ENCODE data around the gene CDADC1. TPM values are rescaled to one million over a fixed set of nuclear protein-coding genes. Genes with fewer than 3 reads are reported as not detected.
A peak's percentile ranks its signal among the peaks of the same experiment; 100 is the strongest.

Gene CDADC1
- total and polyA plus RNA-seq, 2 of the 13 experiments (the other 11 are each of a cell fraction or from before 2014, with no cell fraction given): 2.4 to 9.0 TPM

DNA sequence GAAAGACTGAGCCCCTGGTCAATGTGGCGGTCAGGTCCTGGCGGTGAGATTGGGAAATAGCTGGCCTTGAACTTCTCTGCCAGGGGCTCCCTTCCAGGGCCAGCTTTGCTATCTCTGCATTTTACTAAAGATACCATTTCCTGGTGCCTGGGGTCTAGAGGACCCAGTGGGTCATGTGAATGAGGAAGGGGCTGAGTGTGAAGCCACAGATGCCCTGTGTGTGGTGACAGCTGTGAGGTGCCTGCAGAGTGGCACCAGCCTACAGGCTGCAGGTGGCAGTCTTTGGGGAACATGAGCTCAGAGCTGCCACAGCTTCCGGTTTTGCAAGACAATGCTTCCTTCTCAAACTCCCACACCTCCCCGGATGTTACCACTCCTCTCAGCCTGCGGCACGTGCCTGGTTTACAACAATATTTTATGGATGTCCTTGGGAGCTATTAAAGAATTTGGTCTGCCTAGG, 32.8 kb upstream of the CDADC1 start (continued):
- TF ChIP-seq, protein P1, sequence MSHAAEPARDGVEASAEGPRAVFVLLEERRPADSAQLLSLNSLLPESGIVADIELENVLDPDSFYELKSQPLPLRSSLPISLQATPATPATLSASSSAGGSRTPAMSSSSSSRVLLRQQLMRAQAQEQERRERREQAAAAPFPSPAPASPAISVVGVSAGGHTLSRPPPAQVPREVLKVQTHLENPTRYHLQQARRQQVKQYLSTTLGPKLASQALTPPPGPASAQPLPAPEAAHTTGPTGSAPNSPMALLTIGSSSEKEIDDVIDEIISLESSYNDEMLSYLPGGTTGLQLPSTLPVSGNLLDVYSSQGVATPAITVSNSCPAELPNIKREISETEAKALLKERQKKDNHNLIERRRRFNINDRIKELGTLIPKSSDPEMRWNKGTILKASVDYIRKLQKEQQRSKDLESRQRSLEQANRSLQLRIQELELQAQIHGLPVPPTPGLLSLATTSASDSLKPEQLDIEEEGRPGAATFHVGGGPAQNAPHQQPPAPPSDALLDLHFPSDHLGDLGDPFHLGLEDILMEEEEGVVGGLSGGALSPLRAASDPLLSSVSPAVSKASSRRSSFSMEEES (CRISPR knock-in tag; IDR thresholded peaks at IDR 0.05): peak; percentile 42
- TF ChIP-seq ZFP90 (CRISPR knock-in tag; IDR thresholded peaks at IDR 0.05; ENCODE audit: borderline replicate concordance) (0 out of 2 replicates have a peak, but pooled peaks have one; percentile 41), ZNF260 (CRISPR knock-in tag; IDR thresholded peaks at IDR 0.05; ENCODE audit: borderline replicate concordance, low read depth) (no peak), NR2F6 (IDR thresholded peaks at IDR 0.05) (0 out of 2 replicates have a peak, but pooled peaks have one; percentile 31), NR2F6 (CRISPR knock-in tag; IDR thresholded peaks at IDR 0.05) (peak; percentile 24; the same call in 1 of the 2 replicates), ZBTB3 (CRISPR knock-in tag; IDR thresholded peaks at IDR 0.05; ENCODE audit: borderline replicate concordance, low read depth) (no peak), NFKB2 (CRISPR knock-in tag; IDR thresholded peaks at IDR 0.05; ENCODE audit: borderline replicate concordance) (peak; percentile 64; the same call in 1 of the 2 replicates), ZNF619 (CRISPR knock-in tag; IDR thresholded peaks at IDR 0.05) (peak; percentile 44; the same call in 1 of the 2 replicates), FOXA1 (IDR thresholded peaks at IDR 0.05) (no peak), FOXA1 (CRISPR knock-in tag; IDR thresholded peaks at IDR 0.05) (no peak), ELF3 (CRISPR knock-in tag; IDR thresholded peaks at IDR 0.05) (peak; percentile 66), HNRNPH1 (optimal IDR thresholded peaks at IDR 0.05; ENCODE audit: low read depth, low read length) (no peak), HMG20A (CRISPR knock-in tag; IDR thresholded peaks at IDR 0.05; ENCODE audit: borderline replicate concordance) (peak; percentile 60; the same call in 1 of the 2 replicates), ZNF546 (CRISPR knock-in tag; conservative IDR thresholded peaks at IDR 0.05) (no peak)
- TF ChIP-seq, protein P2, sequence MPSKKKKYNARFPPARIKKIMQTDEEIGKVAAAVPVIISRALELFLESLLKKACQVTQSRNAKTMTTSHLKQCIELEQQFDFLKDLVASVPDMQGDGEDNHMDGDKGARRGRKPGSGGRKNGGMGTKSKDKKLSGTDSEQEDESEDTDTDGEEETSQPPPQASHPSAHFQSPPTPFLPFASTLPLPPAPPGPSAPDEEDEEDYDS (CRISPR knock-in tag; IDR thresholded peaks at IDR 0.05): peak; percentile 32; the same call in 1 of the 2 replicates
- TF ChIP-seq, protein P3, sequence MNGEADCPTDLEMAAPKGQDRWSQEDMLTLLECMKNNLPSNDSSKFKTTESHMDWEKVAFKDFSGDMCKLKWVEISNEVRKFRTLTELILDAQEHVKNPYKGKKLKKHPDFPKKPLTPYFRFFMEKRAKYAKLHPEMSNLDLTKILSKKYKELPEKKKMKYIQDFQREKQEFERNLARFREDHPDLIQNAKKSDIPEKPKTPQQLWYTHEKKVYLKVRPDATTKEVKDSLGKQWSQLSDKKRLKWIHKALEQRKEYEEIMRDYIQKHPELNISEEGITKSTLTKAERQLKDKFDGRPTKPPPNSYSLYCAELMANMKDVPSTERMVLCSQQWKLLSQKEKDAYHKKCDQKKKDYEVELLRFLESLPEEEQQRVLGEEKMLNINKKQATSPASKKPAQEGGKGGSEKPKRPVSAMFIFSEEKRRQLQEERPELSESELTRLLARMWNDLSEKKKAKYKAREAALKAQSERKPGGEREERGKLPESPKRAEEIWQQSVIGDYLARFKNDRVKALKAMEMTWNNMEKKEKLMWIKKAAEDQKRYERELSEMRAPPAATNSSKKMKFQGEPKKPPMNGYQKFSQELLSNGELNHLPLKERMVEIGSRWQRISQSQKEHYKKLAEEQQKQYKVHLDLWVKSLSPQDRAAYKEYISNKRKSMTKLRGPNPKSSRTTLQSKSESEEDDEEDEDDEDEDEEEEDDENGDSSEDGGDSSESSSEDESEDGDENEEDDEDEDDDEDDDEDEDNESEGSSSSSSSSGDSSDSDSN (CRISPR knock-in tag; IDR thresholded peaks at IDR 0.05): 0 out of 2 replicates have a peak, but pooled peaks have one; percentile 15
- TF ChIP-seq, protein P4, sequence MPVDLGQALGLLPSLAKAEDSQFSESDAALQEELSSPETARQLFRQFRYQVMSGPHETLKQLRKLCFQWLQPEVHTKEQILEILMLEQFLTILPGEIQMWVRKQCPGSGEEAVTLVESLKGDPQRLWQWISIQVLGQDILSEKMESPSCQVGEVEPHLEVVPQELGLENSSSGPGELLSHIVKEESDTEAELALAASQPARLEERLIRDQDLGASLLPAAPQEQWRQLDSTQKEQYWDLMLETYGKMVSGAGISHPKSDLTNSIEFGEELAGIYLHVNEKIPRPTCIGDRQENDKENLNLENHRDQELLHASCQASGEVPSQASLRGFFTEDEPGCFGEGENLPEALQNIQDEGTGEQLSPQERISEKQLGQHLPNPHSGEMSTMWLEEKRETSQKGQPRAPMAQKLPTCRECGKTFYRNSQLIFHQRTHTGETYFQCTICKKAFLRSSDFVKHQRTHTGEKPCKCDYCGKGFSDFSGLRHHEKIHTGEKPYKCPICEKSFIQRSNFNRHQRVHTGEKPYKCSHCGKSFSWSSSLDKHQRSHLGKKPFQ (CRISPR knock-in tag; IDR thresholded peaks at IDR 0.05; ENCODE audit: insufficient replicate concordance): no peak
- TF ChIP-seq, protein P5, sequence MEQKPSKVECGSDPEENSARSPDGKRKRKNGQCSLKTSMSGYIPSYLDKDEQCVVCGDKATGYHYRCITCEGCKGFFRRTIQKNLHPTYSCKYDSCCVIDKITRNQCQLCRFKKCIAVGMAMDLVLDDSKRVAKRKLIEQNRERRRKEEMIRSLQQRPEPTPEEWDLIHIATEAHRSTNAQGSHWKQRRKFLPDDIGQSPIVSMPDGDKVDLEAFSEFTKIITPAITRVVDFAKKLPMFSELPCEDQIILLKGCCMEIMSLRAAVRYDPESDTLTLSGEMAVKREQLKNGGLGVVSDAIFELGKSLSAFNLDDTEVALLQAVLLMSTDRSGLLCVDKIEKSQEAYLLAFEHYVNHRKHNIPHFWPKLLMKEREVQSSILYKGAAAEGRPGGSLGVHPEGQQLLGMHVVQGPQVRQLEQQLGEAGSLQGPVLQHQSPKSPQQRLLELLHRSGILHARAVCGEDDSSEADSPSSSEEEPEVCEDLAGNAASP (CRISPR knock-in tag; IDR thresholded peaks at IDR 0.05; ENCODE audit: borderline replicate concordance): 0 out of 2 replicates have a peak, but pooled peaks have one; percentile 47

Measured in HepG2 (cell line).